Measurements from ENCODE around the gene ELMOD3.
"Not testable (repeated sequence)": the region's sequence is repeated elsewhere in the genome, so short reads cannot be mapped to it uniquely, and the experiment has no call there.

The ELMOD3 gene

DNA sequence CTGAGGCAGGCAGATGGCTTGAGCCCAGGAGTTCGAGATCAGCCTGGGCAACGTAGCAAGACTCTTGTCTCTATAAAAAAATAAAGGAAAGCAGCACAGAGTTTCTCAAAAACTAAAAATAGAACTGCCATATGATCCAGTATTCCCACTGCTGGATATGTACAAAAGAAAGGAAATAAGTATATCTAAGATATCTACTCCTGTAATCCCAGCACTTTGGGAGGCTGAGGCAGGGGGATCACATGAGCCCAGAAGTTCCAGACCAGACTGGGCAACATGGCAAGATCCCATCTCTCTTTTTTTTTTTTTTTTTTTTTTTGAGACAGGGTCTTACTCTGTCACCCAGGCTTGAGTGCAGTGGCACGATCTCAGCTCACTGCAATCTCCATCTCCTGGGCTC lies 24.9 kb upstream of the ELMOD3 start:
- DNase-seq: not testable (repeated sequence)

DNA sequence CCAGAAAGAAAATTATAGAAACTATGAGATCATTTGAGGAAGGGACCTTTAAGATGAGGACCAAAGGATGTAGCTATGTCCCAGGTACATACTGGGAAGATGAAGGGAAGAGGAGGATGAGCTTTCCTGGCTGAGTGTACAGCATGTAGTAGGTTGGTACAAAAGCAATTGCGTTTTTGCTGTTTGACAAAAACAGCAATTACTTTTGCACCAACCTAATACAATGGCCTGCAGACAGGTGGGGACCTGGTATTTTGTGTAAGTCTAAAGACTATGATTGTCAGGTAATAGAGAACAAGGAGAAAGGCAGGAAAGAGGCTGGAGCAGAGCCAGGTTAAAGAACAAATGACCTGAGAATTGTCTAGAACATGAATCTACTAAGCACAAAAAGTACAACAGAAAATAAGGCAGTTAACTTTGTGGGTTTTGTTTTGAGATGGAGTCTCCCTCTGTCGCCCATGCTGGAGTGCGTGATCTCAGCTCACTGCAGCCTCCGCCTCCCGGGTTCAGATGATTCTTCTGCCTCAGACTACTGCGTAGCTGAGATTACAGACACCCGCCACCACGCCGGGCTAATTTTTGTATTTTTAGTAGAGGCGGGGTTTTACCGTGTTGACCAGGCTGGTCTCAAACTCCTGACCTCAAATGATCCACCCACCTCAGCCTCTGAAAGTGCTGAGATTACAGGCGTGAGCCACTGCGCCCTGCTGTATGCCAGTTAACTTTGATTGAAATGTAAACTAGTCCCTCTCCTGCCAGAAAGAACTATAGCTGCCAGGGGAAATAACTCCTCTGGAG lies 23.5 kb upstream of the ELMOD3 start:
- DNase-seq: no peak

DNA sequence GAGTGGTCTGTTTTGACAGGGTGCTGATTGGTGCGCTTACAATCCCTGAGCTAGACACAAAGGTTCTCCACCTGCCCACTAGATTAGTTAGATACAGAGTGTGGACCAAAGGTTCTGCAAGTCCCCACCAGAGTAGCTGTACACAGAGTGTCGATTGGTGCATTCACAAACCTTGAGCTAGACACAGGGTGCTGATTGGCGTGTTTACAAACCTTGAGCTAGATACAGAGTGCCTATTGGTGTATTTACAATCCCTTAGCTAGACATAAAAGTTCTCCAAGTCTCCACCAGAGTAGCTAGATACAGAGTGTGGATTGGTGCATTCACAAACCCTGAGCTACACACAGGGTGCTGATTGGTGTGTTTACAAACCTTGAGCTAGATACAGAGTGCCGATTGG lies 20.7 kb upstream of the ELMOD3 start:
- not testable (repeated sequence) for DNase-seq

DNA sequence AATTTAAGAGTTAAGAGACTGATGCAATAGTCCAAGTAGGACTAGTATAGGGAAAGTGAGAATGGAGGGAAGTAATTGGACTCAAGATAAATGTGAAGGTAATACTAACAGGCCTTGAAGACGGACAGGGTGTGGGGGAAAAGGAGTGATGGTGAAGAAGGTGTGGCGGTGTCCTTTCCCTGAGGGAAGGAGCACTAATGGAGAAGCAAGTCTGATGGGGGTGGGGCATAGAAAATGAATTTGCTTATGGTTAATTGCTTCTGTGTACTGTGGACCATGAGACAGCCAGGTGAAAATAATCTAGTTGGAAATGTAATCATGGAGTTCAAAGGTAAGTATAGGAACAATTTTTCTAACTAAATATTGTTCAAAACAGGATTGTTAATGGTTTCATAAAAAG lies 19.6 kb upstream of the ELMOD3 start:
- no peak for DNase-seq

DNA sequence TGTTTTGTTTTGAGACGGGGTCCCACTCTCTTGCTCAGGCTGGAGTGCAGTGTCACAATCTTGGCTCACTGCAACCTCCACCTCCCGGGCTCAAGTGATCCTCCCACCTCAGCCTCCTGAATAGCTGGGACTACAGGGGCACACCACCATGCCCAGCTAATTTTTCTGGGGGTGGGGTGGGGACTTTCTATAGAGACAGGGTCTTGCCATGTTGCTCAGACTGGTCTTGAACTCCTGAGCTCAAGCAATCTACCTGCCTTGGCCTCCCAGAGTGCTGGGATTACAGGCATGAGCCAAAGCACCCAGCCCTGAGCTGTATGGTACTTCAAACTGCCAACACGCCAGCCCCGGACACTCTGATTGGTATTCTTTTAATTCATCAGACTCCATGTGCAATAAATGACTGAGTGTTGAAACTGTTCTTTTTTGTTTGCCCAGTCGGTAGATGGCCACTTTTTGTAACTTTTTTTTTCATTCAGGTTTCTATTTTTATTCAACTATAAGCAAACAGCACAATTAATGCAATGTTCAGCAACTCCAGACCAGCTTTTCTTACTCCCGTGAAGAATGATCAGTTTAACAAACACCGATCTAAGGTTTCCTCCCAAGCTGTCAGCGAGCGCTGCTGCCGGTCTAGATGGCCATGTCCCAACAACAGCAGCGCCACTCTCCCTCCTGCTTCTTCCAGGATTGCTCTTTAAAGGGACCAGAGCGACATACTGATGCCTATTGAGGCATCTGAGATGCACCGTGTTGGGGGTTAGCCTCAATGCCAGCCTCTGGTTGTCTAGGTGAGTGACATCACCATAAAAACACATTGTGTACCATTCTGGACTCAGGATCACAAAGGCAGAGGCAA lies 14.3 kb upstream of the ELMOD3 start:
- DNase-seq: no peak

DNA sequence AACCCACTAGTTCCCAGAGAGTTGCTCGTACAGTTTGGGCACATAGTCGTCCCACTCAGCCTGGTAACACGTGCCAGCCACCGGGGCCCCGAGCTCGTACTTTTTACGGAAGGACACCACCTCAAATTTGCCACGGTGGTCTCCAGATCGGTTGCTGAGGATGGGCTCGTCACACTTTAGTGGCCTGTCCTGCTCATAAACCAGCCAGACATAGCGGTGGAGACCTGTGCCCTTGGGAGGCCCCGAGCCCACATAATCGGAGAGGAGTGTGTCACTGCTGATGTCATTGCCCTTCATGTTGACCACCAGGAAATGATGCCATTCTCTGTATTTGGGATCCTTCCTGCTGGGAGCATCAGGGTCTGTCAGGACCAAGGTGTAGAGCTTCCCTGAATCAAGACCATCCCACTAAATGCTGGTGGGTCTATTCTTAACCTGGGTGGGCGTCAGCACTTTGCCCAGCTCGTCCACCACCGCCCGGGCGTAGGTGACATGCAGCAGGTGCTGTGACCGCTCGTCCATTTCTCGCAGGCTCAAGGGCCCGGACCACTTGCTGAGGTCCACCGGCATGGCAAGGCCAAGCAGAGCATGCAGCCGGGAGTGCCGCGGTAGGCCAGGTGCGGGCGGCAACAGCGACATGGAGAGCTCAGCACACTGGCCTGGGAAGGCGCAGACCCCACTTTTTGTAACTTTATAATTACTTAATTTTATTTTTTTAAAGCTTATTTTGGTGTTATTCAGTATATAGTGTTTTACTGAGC lies 13.1 kb upstream of the ELMOD3 start:
- no peak for DNase-seq

DNA sequence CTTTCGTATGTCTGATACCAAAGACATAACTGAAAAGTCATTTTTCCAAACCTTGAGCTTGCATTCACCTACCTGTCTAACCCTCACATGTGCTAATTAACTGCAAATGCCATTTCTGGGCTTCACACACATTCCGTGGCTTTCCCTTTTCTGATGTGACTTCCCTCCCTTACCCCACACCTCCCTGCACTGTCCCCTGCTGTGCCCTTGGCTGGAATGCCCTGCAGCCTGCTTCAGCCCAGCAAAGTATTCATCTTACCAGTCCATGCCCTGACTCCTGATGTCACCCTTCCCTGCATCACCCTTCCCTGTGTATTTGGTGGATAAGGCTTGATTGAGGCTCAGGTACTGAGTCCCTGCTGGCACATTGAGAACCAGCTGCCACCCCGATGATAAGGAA lies 12.4 kb upstream of the ELMOD3 start:
- DNase-seq: no peak

DNA sequence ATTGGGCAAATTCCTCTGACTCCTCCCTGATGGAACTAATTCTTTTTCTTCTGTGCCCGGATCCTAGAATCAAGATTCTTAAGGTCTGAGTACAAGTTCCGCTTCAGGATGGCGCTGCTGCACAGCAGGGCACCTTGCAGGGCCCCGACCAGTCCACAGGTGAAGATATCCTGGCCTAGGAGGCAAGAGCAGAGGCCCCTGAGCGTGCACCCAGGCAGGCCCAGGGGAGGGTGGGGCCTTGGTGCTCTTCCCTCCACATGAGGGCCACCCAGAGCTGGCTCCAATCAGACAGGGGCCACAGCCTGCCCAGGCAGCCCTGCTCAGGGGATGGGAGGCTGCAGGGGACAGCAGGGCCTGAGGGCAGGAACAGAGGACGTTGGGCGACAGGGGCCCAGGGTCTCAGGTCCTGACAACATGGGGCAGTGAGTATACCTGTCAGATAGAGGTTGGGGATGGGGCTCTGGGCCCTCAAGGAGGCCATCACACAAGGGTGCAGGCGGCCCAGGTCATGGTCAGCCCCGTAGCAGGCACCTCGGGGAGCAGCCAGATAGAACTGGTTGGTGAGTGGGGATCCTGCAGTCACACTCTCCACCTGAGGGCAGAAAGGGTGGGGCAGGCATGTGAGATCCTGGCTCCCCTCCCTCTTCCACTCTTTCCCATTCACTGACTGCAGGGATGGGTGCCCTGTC lies 11.2 kb upstream of the ELMOD3 start:
- not testable (repeated sequence) for DNase-seq

DNA sequence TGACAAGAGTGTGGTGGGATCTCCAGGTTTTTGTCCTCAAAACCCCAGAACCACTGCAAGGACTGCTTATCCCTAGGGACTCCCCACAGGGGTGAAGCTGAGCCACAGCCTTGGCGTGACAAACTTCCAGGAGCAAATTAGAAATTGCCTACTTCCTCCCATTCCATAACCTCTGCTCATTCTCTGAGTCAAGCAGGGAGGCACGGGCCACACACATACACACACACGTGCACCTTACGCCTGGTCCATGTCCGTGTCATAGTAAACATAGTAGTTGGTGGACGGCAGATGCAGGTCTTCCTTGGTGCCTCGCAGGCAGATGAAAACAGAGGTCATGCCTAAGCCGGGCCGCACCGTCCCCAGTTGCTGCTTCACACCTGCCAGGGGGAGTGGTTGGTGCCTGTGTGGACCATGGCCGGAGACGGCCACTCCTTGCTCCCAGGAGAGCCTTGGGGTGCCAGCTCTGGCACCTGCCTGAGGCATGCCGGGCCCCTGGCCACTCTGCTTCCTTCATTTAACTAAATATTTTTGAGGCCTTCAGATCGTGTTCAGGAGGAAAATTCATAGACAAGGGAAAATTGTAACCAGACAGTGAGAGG lies 10.1 kb upstream of the ELMOD3 start:
- no peak for DNase-seq

DNA sequence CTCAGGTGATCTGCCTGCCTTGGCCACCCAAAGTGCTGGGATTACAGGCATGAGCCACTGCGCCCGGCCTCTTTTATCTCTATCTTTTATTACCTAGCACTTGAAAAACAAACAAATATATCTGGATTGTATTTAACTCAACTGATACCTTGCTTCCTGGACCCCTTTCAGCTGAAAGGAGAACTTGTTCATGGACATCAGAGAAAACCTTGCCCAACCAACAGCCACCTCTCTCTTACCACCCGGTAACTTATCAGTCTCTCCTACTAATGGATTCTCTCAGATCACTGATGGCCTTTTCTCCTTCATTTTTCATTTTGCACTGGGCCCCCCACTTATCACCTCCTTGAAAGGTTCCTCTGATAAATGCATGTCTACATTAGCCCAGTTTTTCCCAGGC lies 7.0 kb upstream of the ELMOD3 start:
- DNase-seq: no peak

DNA sequence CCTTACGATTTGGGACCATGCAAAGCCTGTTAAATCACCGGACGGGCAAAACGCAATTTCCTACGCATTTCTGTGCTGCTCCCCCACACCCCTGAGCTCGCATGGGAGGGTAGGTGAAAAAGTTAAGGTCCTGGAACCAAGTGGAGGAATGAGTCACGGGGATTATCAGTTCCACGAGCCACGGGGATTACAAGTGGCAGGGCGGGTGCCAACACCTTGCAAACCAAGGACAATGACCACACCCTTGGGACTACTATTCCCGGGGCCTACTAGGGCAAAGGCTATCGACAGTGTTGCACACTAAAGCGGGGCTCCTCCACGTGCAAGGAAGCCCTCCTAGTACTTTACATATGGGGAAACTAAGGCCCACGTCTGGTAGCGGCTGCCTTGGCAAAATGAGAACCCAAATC lies 688 bp upstream of the ELMOD3 start:
- no peak for DNase-seq

DNA sequence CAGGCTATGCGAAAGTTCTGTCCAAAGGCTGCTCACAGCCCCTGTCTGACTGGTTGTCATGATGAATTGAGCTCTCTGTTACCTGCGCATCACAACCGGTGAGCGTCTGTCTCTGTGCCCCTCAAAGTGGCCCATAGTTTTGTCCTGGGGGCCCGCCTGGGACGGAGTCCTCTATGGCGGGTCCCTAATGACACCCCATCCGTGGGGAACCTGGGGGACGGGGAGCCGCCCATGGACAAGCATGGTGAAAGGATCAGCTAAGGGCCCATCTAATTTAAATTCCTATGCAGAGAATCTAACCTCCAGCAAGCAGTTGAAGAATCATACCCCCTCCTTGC lies 473 bp downstream of the ELMOD3 start:
- DNase-seq: no peak

DNA sequence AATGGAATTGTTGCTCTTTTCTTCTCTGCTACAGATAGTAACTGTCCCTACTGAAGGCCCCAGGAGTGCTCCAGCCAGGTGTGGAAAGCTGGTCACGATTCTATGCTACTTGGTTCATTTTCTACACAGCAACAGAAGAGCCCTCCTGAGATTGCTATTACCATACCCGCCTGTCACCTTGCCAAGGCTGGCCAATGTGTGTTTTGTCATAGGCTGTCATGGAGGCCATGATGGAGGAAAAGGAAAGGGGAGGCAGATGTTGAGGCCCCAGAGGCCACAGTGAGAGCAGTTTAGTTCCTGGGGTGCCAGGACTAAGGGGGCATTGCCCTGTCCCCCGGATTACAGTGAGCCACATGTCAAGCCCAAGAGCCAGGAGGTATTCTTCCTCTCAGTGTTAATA lies 952 bp downstream of the ELMOD3 start:
- no peak for DNase-seq

DNA sequence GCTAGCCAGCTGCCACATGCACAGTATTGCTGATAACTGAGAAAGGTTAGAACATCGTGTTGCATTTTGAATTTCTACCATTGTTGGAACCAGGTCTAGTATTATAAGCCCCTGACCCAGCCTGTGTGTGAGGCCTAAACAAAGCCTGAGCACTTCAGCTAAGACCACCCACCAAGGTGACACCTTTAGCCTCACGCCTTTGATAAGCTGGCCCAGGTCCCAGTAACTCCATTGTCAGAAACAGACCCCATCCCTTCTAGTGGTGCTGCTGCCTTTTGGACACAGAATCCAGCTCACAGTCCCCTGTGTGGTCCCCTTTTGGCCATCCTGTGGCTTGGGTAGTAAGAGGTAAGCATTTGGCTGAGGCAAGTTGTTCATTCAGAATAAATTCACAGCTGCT lies 1.6 kb downstream of the ELMOD3 start:
- no peak for DNase-seq

DNA sequence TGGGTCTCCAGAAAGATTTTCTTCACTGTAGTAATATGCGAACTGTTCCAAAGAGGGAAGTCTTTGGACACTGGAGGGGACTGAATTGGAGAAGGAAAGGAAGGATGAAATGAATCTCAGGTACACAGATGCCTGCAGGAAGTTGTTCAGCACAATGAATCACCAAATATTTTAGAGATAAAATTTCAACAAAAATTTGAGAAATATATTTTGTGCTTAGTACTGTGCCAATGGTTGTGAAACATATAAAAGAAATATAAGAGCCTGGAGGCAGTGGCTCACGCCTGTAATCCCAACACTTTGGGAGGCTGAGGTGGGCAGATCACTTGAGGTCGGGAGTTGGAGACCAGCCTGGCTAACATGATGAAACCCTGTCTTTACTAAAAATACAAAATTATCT lies 3.2 kb downstream of the ELMOD3 start:
- no peak for DNase-seq

DNA sequence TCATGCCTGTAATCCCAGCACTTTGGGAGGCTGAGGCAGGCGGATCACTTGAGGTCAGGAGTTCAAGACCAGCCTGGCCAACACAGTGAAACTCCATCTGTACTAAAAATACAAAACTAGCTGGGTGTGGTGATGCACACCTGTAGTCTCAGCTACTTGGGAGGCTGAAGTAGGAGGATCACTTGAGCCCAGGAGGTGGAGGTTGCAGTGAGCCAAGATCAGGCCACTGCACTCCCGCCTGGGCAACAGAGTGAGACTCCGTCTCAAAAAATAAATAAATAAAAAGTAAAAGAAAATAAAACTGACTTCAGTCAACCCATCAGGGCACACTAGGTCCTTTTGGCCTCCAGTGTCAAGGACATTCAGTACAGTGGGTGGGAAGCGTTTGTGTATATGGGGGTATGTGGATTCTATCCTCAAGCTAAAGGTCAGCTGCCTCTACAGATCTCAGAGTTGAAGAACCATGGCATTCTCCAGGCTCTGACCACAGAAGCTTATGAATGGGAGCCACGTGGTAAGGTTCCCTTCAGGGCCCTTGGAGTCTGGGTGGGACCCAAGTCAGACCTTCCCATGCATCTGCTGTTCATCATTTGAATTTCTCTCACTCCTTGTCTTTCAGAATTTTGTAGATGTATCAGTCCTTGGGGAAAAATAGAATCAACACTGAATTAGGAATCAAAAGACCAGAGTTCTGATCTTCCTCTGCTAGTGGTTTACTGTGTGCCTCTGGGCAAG lies 8.3 kb downstream of the ELMOD3 start:
- DNase-seq: not testable (repeated sequence)

DNA sequence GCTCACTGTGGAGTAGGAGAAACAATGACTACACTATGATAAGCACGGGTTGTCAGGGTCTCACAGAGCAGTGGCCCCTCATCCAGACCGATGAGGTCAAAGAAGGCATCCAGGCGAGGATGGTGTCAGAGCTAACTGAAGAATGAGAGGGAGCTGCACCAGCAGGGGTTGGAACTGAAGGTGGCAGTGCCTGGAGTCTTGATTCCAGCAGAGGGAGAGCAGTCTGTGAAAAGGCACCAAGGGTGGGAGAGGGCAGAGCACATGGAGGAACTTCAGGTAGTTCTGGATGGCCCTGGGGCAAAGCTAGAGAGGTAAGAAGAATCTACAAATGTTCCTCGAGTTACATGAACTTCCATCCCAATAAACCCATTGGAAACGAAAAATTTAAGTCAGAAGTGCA lies 12.6 kb downstream of the ELMOD3 start:
- no peak for DNase-seq

DNA sequence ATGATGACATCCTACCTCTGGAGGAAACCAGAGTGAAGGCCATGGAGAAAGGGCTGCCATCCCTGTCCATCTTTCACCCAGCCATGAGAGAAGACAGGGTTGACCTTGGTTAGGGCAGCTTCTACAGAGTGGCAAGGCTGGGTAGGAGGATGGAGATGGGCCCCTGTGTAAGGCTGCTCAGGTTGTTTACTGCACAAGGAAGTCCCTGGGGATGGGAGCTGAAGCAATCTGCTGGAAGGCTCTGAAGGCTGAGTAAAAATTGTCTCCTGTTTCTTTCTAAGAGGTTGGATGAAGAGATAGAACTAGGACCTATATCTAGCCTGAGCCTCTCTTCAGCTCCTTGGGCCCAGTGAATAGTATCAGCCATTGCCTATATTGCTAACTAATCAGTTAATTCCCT lies 14.4 kb downstream of the ELMOD3 start:
- DNase-seq: no peak

DNA sequence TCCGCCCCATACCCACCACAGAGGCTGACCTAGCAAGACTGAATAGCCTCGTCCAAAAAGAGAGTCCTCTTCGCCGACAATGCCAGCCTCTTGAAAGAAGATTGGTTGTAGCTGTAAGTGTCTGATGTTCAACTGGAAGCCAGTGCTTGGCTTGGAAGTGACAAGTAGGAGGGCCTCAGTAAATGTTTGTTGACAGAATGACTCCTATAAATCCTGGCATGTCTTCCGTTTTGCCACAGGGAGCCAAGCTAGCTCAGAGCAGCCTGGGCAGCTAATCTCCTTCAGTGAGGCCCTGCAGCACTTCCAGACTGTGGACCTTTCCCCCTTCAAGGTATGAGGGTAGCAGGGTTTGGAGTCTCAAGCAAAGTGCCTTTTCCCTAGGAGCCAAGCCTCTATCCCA lies 14.9 kb downstream of the ELMOD3 start:
- no peak for DNase-seq

DNA sequence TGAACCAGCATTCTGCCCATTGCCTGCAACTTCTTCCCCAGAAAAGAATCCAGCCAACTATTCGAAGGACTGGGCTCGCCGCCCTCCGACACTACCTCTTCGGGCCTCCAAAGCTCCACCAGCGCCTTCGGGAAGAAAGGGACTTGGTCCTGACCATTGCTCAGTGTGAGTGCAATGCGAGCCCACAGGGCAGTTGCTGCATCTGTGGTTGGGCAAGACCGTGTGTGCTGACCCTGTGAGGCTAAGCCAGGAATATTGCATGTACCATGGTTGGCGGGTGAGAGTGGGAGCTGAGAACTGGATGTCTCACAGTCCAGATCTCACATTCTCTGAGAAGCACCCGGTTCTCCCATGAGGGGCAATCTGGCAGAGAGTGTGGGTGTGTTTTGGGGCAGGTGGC lies 16.5 kb downstream of the ELMOD3 start:
- no peak for DNase-seq

DNA sequence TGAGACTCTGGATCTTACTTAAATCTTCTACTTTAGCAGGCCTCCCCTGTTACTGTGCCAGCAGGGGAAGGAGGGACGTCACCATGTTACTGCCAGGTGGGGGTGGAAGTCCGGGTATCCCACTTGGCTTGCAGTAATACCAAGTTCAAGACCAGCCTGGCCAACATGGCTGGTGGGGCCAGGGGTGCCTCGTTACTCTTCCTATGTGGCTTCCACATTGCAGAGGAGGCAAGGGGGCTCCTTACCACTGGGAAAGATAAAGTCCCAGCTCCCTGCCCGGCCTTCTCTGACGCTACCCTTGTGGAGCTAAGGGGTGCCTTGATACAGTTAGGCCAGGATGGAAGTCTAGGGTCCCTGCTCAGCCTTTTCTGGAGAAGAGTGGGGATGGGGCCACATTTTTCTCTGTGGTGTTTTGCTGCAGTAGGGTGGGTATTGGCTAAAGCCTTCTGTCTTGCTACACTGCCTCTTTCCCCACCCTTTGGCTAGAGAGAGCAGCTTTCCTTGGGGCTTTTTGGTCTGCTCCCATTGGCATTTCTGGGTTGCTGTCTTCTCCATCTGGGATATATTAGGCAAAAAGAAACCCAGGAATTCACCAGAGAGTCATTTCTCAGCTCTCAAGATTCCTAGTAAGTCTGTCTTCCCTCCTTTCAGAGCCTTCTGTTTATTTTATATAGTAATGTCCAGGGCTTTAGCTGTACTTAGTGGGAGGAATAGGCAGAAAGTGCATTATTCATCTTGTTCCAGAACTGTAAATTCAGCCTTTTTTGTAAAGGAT lies 21.9 kb downstream of the ELMOD3 start:
- no peak for DNase-seq

Measured in NCI-H1092 treated with DMSO at 0.1 percent for 48 hours (cell line).